ENCODE results near the gene ZNF407.

The ZNF407 gene

GRCh38 chr18:75109819-75110218 lies 512.1 kb downstream of the ZNF407 start:
- no peak for DNase-seq

- no peak for DNase-seq
Measured at GRCh38 chr18:75110311-75110710, 512.6 kb downstream of the ZNF407 start.

- DNase-seq: no peak
Measured at GRCh38 chr18:75110846-75111415, 513.3 kb downstream of the ZNF407 start.

GRCh38 chr18:75111760-75112159 lies 514.1 kb downstream of the ZNF407 start:
- no peak for DNase-seq

GRCh38 chr18:75112186-75113096 lies 514.8 kb downstream of the ZNF407 start:
- no peak for DNase-seq

GRCh38 chr18:75113455-75113854 lies 515.8 kb downstream of the ZNF407 start:
- DNase-seq: no peak

GRCh38 chr18:75114231-75114764 lies 516.6 kb downstream of the ZNF407 start:
- no peak for DNase-seq

Data from DMS 273 treated with DMSO at 0.1 percent for 48 hours (cell line).